ENCODE data around the gene ATP8A2.
"Not testable (repeated sequence)": the region's sequence is repeated elsewhere in the genome, so short reads cannot be mapped to it uniquely, and the experiment has no call there.

The ATP8A2 gene

DNA sequence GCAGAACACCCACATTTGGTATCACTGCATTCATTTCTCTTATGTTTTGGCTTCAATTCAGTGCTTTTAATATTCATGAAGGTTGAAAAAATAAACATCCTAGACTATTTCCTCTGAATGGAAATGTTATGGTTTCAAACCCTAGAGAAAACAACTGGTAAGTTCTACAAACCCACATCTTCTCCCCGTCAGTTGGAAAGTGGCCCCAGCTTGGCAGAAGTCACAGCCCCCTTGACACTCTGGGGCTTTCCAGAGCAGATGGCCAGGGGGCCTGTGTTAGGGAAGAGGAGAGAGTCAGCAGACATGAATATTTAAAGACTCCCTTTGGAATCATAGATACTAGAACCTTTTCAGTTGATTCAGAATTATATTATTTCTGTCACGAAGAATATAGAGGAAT lies 556.2 kb downstream of the ATP8A2 start:
- no peak overlapping the region for H3K27ac ChIP-seq
- no peak for DNase-seq (ENCODE audit: low read depth, low spot score)

DNA sequence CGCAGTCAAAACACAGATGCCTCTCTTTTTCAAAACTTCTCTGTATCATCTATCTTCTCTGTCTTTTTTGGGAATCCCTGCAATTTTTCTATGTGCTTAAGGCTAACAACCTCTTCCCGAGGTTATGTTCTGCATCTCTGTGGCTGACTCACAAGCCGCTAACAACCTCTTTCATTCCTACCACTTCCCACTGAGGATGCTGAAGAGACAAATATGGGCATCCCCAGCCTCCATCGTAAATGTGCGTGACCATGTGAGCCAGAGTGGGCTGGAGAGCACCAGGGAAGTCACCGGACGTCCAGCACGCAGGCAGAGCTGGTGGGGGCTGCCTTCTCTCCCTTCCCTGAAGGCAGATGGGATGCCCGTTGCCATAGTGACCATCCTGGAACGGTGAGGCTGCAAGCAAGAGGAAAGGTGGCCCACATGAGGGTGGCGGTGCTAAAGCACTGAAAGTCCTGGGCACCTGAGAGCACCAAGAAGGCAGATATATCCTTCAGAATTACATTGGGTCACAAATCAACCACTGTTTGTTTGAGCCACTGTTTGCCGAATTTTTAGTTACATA lies 557.2 kb downstream of the ATP8A2 start:
- H3K27ac ChIP-seq, result no peak overlapping the region
- no peak for DNase-seq (ENCODE audit: low read depth, low spot score)

DNA sequence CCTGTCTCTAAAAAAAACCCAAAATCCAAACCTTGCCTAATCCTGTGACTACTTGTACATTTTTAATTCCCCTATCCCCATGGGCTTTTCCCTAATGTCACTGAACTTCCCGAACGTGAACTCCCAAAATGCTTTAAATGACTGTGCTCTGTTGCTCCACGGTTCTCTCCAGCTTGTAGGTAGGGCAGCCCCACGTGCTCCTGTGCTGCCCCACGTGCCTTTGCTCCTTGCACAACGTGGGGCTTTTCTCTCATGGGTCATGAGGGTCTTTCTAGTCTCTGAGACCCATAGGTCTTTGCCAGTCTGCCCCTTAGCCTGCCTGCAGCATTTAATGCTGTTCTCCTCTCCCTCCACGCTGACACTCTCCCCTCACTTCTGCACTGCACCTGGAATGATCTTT lies 558.0 kb downstream of the ATP8A2 start:
- no peak for DNase-seq (ENCODE audit: low read depth, low spot score)

DNA sequence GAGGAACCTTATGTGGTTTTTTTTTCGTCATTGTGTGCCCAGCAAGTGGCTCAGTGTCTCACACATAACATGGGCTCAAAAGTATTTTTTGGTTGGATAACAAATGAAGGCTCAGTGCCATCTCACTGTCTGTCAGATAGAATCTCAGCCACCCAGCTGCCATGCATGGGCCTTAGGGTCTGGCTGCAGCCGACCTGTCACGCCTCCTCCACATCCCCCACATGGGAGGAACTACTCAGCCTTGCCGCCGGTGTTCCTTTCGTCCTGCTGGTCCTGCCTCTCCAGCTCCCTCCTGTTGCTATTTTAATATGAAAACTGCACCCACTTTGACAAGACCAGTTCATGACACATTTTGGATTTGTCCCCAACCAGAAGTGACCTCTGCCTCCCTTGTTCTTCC lies 558.9 kb downstream of the ATP8A2 start:
- no peak overlapping the region for H3K27ac ChIP-seq
- no peak for DNase-seq (ENCODE audit: low read depth, low spot score)

More for the DNA sequence above, 558.0 kb downstream of the ATP8A2 start:
- no peak overlapping the region for H3K27ac ChIP-seq

DNA sequence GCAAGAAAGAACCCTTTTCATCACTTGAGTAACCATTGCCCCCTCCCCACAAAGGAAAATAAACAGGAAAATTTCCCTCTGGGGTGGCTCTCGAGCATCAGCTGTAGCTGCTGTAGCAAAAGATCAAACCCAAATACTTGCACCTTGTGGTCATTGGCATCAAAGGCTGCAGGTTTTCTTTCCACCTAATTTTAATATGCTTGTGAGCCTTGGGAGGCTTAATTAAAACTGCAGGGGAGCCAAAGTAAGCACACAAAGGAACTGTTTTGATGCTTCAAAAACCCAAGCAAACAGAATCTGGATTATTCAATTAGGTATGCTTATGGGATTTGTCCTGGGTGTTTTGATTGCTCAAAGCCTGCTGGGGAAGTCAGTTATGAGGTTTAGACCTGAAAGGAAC lies 560.6 kb downstream of the ATP8A2 start:
- H3K27ac ChIP-seq, result no peak overlapping the region
- DNase-seq (ENCODE audit: low read depth, low spot score), result no peak

DNA sequence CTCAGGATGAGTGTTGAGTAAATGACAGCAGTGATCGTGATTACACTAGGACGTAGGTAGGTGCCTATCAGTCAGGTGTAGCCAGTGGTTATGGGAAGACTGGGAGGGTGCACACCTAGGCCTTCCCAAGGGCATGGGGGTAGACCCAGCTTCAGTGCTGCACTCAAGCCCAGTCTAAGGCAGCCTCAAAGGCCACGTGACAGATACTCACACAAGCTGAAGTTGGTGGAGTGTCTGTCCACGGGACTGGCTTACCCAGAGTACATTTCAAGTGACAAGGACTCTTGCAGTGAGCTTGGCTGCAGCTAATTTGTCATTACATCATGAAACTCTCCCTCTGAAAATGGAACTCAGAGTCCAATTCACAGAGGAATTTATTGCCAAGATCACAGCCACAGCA lies 561.7 kb downstream of the ATP8A2 start:
- no peak for DNase-seq (ENCODE audit: low read depth, low spot score)
- H3K27ac ChIP-seq, result no peak overlapping the region

DNA sequence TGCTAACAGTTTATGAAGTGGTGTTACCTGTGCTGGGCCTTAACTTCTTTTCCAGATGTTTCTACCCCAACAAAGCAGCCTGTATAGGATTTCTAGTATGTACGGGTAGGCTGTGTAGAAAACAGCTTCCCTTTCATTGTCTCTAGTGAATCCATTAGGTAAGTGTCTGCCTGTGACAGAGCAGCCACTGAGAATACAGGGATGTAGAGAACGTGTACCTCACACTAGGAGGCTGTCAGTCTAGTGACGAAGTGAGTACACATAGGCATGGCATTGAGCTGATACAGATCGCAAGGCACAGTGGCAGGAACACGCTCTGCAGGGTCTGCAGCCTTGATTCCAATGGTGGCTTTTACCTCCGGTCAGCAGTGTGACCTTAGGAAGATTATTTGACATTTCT lies 562.4 kb downstream of the ATP8A2 start:
- H3K27ac ChIP-seq, result no peak overlapping the region
- no peak for DNase-seq (ENCODE audit: low read depth, low spot score)

DNA sequence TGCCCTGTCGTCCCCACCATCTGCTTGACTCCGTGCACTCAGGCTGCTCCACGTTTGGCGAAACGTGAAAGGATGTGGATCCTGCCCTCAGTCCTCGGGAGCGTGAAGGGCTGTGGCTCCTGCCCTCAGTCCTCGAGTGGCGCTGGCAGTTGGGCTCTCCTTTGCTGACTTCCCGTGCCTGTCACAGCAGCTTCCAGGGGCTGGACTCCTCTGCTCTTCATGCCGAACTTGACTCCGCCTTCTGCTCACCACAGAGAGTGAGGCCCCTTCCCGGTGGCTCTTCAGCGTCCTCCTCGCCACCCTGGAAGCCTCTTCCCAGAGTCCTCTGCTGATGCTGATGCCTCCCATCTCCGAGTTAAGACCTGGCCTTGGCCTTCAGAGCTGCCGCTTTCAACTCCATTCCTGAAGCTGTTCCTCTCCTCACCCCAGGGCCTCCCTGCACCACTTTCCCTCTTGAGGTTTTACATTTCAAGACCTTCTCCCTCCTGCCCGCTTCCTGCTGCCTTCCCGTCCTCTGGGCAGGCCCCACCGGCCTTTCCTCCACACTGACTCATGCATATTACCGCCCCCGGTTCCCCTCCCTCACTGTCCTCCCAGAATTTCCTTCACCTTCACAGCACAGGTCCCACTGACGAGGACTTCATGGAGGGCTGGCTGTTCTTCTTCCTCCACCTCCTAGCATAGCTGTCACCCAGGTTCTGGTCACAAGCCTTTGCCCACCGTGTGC lies 568.4 kb downstream of the ATP8A2 start:
- H3K27ac ChIP-seq, result no peak overlapping the region
- no peak for DNase-seq (ENCODE audit: low read depth, low spot score)

DNA sequence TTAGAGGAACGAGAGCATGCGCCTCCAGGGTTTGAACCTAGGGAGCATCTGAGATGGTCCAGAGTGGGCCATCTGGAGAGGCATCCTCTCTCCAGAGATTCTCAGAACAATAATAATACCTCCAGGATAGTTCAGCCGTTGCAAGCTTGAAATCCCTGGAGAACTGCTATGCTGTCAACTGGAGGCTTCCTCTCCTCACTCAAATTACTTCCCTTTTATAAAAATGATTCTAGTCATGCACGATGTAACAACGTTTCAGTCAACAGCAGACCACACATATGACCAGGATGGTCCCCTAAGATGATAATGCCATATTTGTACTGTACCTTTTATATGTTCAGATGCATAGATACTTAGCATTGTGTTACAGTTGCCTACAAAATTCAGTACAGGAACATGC lies 571.3 kb downstream of the ATP8A2 start:
- no peak overlapping the region for H3K27ac ChIP-seq
- no peak for DNase-seq (ENCODE audit: low read depth, low spot score)

DNA sequence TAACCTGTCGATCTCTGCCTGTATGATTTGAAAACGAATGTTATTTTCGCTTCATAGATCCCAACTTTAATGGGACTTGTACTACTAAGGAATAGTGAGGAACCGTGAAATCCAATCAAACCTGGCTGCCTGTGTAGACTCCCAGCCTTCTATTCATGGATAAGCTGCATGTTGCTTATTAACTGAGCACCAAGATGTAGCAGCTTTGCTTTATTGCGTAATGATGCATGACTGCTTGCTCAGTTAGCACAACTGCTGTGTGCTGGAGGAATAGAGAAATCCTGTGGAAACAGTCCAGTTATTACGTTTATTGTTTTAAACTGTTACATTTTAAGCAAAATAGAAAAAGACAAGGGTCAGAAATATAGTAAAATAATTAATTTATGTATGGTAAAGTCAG lies 571.9 kb downstream of the ATP8A2 start:
- no peak for DNase-seq (ENCODE audit: low read depth, low spot score)
- H3K27ac ChIP-seq, result no peak overlapping the region

DNA sequence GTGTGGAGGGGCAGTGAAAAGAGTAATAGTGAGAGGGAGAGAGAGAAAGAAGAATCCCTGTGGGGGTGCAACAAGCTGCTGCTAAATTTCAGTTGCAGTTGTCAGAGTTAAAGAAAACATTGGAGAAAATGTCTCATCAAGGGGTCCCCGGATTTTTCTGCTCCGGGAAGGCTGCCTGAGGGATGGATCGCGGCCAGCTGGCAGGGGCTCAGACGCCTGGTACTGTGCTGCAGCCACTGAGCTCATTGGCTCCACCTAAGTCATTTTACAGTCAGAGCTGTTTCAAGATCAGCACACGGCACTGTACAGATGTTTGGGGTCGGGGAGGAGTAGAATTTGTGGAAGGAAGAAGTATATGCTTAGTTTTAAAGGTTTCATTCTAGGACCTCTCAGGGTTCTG lies 573.8 kb downstream of the ATP8A2 start:
- DNase-seq (ENCODE audit: low read depth, low spot score), result no peak
- H3K27ac ChIP-seq, result no peak overlapping the region

DNA sequence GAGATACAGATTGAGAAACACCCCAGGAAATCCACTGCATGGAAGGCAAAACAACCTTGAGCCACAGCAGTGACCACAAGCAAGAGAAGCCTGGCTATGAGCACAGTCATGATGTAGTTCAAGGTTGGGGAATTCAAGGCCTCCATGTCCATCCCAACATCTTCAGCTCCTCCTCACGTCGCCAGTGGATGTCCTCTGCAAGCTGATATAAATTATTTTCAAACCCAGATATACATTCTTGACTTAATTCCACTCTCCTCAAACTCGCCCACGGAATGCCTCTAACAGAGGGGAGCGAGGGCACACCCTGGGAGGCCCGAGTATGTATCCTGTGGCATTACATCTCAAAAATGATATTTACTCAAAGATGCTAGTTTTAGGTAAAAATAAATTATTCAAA lies 574.5 kb downstream of the ATP8A2 start:
- no peak overlapping the region for H3K27ac ChIP-seq
- DNase-seq (ENCODE audit: low read depth, low spot score), result no peak

DNA sequence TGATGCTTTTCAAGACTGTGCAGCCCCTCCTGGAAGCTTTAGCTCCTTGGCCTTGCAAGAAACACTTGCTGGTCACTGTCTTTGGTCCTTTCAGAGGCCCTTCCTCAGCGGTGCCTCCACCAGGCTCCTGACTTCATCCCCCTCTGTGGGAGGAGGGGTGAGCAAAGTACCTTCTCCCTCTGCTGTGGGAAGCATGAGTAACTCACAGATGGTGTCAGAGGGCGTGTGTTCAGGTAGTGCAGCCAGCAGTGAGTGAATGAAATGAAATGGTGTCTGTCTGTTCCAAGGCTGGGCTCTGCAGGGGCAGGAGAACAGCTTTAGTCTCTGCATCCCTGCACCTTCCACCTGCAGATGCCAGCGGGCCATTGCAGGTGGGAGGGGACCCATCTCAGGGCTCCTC lies 577.1 kb downstream of the ATP8A2 start:
- no peak overlapping the region for H3K27ac ChIP-seq
- DNase-seq (ENCODE audit: low read depth, low spot score), result no peak

DNA sequence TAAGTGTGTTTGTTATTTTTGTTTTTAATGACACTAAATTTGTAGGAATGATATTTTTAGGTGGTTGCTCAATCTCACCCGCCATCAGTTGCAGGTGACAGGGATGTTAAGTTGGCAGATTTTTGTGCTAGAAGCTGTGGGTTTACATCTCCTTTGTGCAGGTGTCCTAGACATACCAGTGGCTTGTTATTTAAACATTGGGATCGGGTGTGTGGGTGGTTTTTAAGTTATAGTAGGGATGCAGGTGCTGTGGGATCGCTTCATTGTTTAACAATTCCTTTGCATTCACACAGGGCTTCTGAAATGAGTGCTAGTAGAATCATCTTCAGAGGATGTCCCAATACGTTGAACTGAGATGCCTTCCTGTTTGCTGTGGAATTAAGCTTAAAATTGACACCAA lies 580.1 kb downstream of the ATP8A2 start:
- H3K27ac ChIP-seq, result no peak overlapping the region
- DNase-seq (ENCODE audit: low read depth, low spot score), result no peak

DNA sequence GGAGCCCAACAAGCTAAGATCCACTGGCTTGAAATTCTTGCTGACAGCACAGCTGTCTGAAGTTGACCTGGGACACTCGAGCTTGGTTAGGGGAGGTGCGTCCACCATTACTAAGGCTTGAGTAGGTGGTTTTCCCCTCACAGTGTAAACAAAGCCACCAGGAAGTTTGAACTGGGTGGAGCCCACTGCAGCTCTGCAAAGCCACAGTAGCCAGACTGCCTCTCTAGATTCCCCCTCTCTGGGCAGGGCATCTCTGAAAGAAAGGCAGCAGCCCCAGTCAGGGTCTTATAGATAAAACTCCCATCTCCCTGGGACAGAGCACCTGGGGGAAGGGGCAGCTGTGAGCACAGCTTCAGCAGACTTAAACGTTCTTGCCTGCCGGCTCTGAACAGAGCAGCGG lies 582.3 kb downstream of the ATP8A2 start:
- not testable (repeated sequence) for DNase-seq (ENCODE audit: low read depth, low spot score); H3K27ac ChIP-seq

DNA sequence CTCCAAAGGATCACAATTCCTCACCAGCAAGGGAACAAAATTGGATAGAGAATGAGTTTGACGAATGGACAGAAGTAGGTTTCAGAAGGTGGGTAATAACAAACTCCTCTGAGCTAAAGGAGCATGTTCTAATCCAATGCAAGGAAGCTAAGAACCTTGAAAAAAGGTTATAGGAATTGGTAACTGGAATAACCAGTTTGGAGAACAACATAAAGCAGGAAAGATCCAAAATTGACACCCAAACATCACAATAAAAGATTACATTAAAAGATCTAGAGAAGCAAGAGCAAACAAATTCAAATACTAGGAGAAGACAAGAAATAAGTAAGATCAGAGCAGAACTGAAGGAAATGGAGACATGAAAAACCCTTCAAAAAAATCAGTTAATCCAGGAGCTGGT lies 583.2 kb downstream of the ATP8A2 start:
- H3K27ac ChIP-seq; DNase-seq (ENCODE audit: low read depth, low spot score): not testable (repeated sequence)

DNA sequence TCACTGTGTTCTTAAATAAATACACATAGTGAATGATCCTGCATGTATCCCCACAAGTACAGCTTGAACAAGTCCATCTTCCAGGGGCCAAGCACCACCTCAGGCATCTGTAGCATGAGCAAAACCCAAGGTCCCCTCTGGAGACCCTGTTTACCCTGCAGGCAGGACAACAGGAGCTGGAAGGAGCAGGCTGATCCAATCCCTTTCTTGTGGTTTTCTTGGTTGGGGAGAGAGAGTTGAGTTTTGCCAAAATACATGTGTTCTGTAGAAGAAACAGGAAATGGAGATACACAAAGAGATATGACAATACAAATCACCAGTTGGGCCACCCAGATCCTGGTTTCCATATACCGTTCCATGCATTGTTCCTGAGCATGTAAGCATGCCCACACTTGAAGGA lies 587.2 kb downstream of the ATP8A2 start:
- DNase-seq (ENCODE audit: low read depth, low spot score), result no peak
- no peak overlapping the region for H3K27ac ChIP-seq

DNA sequence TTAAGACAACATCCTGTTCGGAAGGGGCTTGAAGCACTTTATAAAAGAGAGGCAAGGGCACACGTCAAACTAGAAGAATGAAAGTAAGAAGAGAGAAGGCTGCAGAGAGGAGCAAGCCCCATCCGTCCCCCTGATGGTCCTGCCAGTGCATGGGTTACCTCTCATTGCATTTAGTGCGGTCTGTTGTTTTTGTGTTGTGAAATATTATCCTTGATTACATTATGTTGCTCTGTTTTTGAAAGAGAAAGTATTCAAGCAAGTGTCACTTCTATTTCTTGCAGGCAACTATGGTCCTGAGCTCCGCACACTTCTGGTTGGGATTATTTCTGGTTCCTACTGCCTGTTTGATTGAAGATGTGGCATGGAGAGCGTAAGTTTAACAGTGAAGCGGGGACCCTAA lies 589.5 kb downstream of the ATP8A2 start:
- no peak for DNase-seq (ENCODE audit: low read depth, low spot score)
- no peak overlapping the region for H3K27ac ChIP-seq

DNA sequence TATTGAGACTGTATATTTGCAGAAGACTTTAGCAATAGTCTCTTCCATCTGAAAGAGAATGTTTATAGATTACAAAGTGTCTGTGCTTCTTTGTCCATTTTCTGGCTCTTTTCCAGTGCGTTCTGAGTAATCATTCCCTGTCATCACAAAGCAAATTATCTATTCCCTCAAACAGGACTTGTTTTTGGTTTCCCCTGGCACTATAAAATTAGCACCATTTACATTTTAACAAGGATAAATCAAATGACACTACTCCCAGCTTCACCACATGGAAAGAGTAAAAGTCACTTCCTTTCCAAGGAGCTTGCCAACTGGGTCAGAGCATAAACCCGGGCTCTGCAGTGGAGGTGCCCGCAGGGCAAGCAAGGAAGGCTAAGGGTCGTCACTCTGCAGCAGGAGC lies 591.9 kb downstream of the ATP8A2 start:
- H3K27ac ChIP-seq, result no peak overlapping the region
- no peak for DNase-seq (ENCODE audit: low read depth, low spot score)

DNA sequence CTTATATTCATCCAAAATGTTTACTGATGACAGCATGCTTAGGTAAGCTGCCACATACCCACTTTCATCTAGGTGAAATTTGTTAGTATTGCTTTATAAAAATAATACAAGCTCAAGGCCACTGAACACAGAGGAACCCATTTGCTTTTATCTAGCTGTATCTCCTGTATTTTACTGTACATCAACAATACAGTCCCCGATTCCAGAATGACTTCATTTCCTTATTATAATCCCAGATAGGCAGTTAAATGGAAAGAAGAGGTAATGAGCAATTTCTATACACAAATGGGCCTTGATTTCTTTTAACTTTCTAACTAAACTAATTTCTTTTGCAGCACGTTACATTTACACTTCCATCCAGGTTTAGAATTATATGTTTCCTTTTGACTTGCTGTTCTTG lies 593.8 kb downstream of the ATP8A2 start:
- DNase-seq (ENCODE audit: low read depth, low spot score), result no peak
- no peak overlapping the region for H3K27ac ChIP-seq

DNA sequence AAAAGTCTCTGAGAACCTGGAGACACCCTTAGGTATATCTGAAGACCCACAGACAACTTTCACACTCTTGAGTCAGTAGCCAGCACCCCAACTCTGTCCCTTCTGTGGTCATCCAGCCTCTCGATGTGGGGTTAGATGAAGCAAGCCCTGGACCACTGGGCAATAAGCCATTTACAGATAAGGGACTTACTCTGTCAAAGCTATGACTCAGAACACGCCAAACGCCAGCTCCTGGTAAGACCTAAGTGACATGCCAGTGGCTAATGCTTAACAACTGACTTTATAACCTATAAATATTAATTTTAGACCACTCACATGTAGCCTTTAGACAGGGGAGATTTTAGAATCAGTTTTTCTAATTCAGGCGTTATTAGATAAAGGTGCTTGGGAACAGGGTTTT lies 594.3 kb downstream of the ATP8A2 start:
- no peak for DNase-seq (ENCODE audit: low read depth, low spot score)
- H3K27ac ChIP-seq, result no peak overlapping the region

DNA sequence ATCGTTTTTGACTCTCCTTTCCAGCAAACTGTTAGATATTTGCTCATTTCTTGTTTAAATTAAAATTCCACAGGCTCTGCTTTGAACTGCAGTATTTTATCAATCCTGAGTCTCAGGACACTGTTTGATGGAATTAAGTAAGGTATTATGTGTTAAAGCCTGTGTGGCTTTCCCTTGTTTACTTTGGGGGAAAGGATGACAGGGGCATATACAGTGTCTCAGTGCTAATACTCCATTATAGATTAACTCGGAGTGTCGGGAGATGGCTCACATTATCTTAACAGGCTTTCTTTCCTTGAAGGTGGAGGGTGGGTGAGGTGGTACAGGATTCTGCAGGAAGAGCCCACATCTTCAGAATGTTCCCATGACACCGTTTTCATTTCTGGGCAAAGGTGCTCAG lies 595.4 kb downstream of the ATP8A2 start:
- no peak for DNase-seq (ENCODE audit: low read depth, low spot score)
- H3K27ac ChIP-seq, result no peak overlapping the region
